ENCODE measurements around the gene KSR1. TPM values are rescaled to one million over a fixed set of nuclear protein-coding genes. Genes with fewer than 3 reads are reported as not detected.

Gene KSR1
- total RNA-seq, 1 experiment from 2014 or later, result 41.7 TPM

GRCh38 chr17:27485716-27486495 is 29.7 kb downstream of the KSR1 start:
- Histone ChIP-seq H3K4me3 (ENCODE audit: low read depth, low read length, poor library complexity, severe bottlenecking) (no peak overlapping the region), H3K36me3 (ENCODE audit: insufficient read depth, low read length, poor library complexity, severe bottlenecking) (no peaks in the 10 kb centered on the region), H3K4me1 (ENCODE audit: insufficient read depth, low read length, poor library complexity, severe bottlenecking) (peaks cover 35% of the 10 kb centered on the region), H3K9me3 (ENCODE audit: low read depth, low read length, poor library complexity, severe bottlenecking) (no peaks in the 10 kb centered on the region), H3K27me3 (replicated peaks; ENCODE audit: insufficient read depth, low read depth, low read length, poor library complexity) (no peaks in the 10 kb centered on the region), H3K27ac (ENCODE audit: low read depth, low read length, poor library complexity, severe bottlenecking) (no peak overlapping the region)
- intact Hi-C loops (cut with micrococcal nuclease; ENCODE audit: unreplicated experiment), result no loop called here
- TF ChIP-seq CTCF (conservative IDR thresholded peaks at IDR 0.05; ENCODE audit: low read depth, low read length) (no peak), EZH2 (IDR thresholded peaks at IDR 0.05; ENCODE audit: borderline replicate concordance, low read depth, low read length, poor library complexity, severe bottlenecking) (no peak)
- POLR2A ChIA-PET (ENCODE audit: low non-redundant PET), result interaction anchor here (0.5 kb wide), 1 partner anchor 76 kb away, joined by 6 read pairs; no protein-coding TSS in a partner anchor
- CTCF ChIA-PET, result no interaction called here
- no TSS peak for BruUV-seq (replicated peaks)
- no peak for DNase-seq (ENCODE audit: low spot score)

- Histone ChIP-seq H3K36me3 (ENCODE audit: insufficient read depth, low read length, poor library complexity, severe bottlenecking) (no peaks in the 10 kb centered on the region), H3K4me3 (ENCODE audit: low read depth, low read length, poor library complexity, severe bottlenecking) (no peak overlapping the region), H3K27ac (ENCODE audit: low read depth, low read length, poor library complexity, severe bottlenecking) (no peak overlapping the region), H3K9me3 (ENCODE audit: low read depth, low read length, poor library complexity, severe bottlenecking) (no peaks in the 10 kb centered on the region), H3K27me3 (replicated peaks; ENCODE audit: insufficient read depth, low read depth, low read length, poor library complexity) (no peaks in the 10 kb centered on the region), H3K4me1 (ENCODE audit: insufficient read depth, low read length, poor library complexity, severe bottlenecking) (peaks cover 41% of the 10 kb centered on the region)
- TF ChIP-seq EZH2 (IDR thresholded peaks at IDR 0.05; ENCODE audit: borderline replicate concordance, low read depth, low read length, poor library complexity, severe bottlenecking) (no peak), CTCF (conservative IDR thresholded peaks at IDR 0.05; ENCODE audit: low read depth, low read length) (no peak)
- no peak for DNase-seq (ENCODE audit: low spot score)
- no TSS peak for BruUV-seq (replicated peaks)
- POLR2A ChIA-PET (ENCODE audit: low non-redundant PET), result no interaction called here
- CTCF ChIA-PET, result no interaction called here
- intact Hi-C loops (cut with micrococcal nuclease; ENCODE audit: unreplicated experiment), result no loop called here
These were observed 30.5 kb downstream of the KSR1 start for GRCh38 chr17:27486741-27487140.

DNA sequence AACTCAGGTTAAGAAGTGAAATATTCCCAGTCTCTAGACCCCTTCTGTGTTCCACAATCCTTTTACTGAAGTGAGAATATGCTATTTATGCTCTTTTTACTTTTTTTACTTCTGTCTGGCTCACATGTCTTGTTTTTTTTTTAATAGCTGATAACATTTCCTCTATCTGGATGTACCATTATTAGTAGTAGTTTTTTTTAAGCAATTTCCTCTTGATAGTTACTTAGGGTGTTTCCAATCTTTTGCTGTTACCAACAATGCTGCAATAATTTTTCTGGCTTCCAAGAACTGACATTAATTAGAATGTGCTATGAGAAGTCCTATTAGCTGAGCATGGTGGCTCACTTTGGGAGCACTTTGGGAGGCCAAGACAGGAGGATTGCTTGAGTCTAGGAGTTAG is 32.0 kb downstream of the KSR1 start:
- ChIA-PET POLR2A (ENCODE audit: low non-redundant PET) (interaction anchor here (0.6 kb wide), 1 partner anchor 86 kb away, joined by 6 read pairs; no protein-coding TSS in a partner anchor), CTCF (no interaction called here)
- Histone ChIP-seq H3K4me3 (ENCODE audit: low read depth, low read length, poor library complexity, severe bottlenecking) (no peak overlapping the region), H3K9me3 (ENCODE audit: low read depth, low read length, poor library complexity, severe bottlenecking) (no peaks in the 10 kb centered on the region), H3K27ac (ENCODE audit: low read depth, low read length, poor library complexity, severe bottlenecking) (no peak overlapping the region), H3K4me1 (ENCODE audit: insufficient read depth, low read length, poor library complexity, severe bottlenecking) (peaks cover 54% of the 10 kb centered on the region), H3K27me3 (replicated peaks; ENCODE audit: insufficient read depth, low read depth, low read length, poor library complexity) (no peaks in the 10 kb centered on the region), H3K36me3 (ENCODE audit: insufficient read depth, low read length, poor library complexity, severe bottlenecking) (no peaks in the 10 kb centered on the region)
- TF ChIP-seq CTCF (conservative IDR thresholded peaks at IDR 0.05; ENCODE audit: low read depth, low read length) (no peak), EZH2 (IDR thresholded peaks at IDR 0.05; ENCODE audit: borderline replicate concordance, low read depth, low read length, poor library complexity, severe bottlenecking) (no peak)
- BruUV-seq (replicated peaks), result no TSS peak
- intact Hi-C loops (cut with micrococcal nuclease; ENCODE audit: unreplicated experiment), result no loop called here
- no peak for DNase-seq (ENCODE audit: low spot score)
